Endodermal cell (in vitro differentiated cells): Measurements from ENCODE around the gene SERBP1. TPM values are rescaled to one million over a fixed set of nuclear protein-coding genes. Genes with fewer than 3 reads are reported as not detected.

ENCODE experiments used
- DNase-seq: peaks from one replicate; pipeline ENCODE4 v3.0.0-alpha.2; 2017
- H3K27ac ChIP-seq: 2 replicates; pipeline ENCODE4 v1.5.1; 2013; ENCODE audit warnings: mild to moderate bottlenecking, low read depth, low read length, moderate library complexity
- H3K27me3 ChIP-seq: 2 replicates; pipeline ENCODE4 v1.6.1; 2013; ENCODE audit warnings: mild to moderate bottlenecking, low read length, moderate library complexity; ENCODE audit not compliant: insufficient read depth, control insufficient read depth, poor library complexity, severe bottlenecking
- H3K36me3 ChIP-seq: 2 replicates; pipeline ENCODE4 v1.7.0; 2013; ENCODE audit warnings: mild to moderate bottlenecking, low read length, moderate library complexity; ENCODE audit not compliant: control insufficient read depth, insufficient read depth
- H3K4me1 ChIP-seq: one replicate; pipeline ENCODE4 v1.7.0; 2013; ENCODE audit warnings: low read length; ENCODE audit not compliant: control insufficient read depth, insufficient read depth
- H3K4me3 ChIP-seq: 2 replicates; pipeline ENCODE4 v1.5.1; 2013; ENCODE audit warnings: mild to moderate bottlenecking, low read length, moderate library complexity
- H3K9ac ChIP-seq: 2 replicates; pipeline ENCODE4 v1.6.1; 2013; ENCODE audit warnings: mild to moderate bottlenecking, low read length, moderate library complexity; ENCODE audit not compliant: poor library complexity, severe bottlenecking; ENCODE audit errors: extremely low read depth
- H3K9me3 ChIP-seq: 2 replicates; pipeline ENCODE4 v1.6.1; 2013; ENCODE audit warnings: mild to moderate bottlenecking, low read length, moderate library complexity; ENCODE audit not compliant: control insufficient read depth
- H3K27ac Mint-ChIP-seq: 2 replicates; pipeline ENCODE4 v1.8.0; 2020; ENCODE audit warnings: mixed read lengths
- H3K27me3 Mint-ChIP-seq: 2 replicates; pipeline ENCODE4 v1.8.0; 2021; ENCODE audit warnings: mild to moderate bottlenecking, mixed read lengths; ENCODE audit not compliant: insufficient read depth
- H3K36me3 Mint-ChIP-seq: 2 replicates; pipeline ENCODE4 v1.8.0; 2020; ENCODE audit warnings: low read depth, mixed read lengths
- H3K4me1 Mint-ChIP-seq: 2 replicates; pipeline ENCODE4 v1.8.0; 2020; ENCODE audit warnings: mixed read lengths
- H3K4me3 Mint-ChIP-seq: 2 replicates; pipeline ENCODE4 v1.8.0; 2020; ENCODE audit warnings: mild to moderate bottlenecking, moderate library complexity, mixed read lengths
- H3K9me3 Mint-ChIP-seq: 2 replicates; pipeline ENCODE4 v1.8.0; 2020; ENCODE audit warnings: mild to moderate bottlenecking, mixed read lengths
- whole genome bisulfite sequencing, 2 experiments: methylation state at CpG; one replicate each; pipeline versions ENCODE4 v1.1.5 to v1.1.7; 2013; ENCODE audit warnings: missing lambda C conversion rate in 2 of 2, mixed read lengths in 1 of 2; ENCODE audit not compliant: insufficient coverage in 1 of 2, insufficient read length in 1 of 2; 5-methylcytosine and 5-hydroxymethylcytosine counted together
- total RNA-seq, 2 donors: library from RNA; stranded (reverse); fragmentation: NEBNext Ultra II Directional in 1 of 2; extraction: Animal tissue kit (Norgen Biotek cat#: 25700) in 1 of 2; gene quantifications; 2 replicates in 1 of 2; 3 replicates in 1 of 2; pipeline ENCODE4 v1.2.1, GENCODE V29; 2021
- TF ChIP-seq, protein P1 (sequence below): fragments of 200-600 bp; sonication (generic); conservative IDR thresholded peaks from 2 replicates; pipeline ENCODE4 v1.5.0; 2021; ENCODE audit warnings: antibody characterized with exemption, mild to moderate bottlenecking

The SERBP1 gene
- total RNA-seq, 2 donors from 2014 or later, result 312 to 331 TPM

DNA sequence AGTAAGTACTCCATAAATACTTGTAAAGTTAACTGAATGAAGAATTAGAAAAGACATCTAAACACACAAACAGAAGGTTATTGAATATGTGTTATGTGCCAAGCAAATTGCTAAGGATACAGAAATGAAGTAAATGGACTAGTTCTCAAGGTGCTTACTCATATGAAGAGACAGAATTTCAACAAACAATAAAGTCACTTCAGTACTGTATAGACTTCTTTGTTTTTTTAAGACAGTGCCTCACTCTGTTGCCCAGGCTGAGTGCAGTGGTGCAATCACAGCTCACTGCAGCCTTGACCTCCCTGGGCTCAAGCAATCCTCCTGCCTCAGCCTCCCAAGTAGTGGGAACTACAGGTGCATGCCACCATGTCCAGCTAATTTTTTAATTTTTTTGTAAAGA lies 57.3 kb downstream of the SERBP1 start:
- Mint-ChIP-seq H3K36me3 (no peaks in the 10 kb centered on the region), H3K27me3 (no peaks in the 10 kb centered on the region)
- TF ChIP-seq, protein P1, sequence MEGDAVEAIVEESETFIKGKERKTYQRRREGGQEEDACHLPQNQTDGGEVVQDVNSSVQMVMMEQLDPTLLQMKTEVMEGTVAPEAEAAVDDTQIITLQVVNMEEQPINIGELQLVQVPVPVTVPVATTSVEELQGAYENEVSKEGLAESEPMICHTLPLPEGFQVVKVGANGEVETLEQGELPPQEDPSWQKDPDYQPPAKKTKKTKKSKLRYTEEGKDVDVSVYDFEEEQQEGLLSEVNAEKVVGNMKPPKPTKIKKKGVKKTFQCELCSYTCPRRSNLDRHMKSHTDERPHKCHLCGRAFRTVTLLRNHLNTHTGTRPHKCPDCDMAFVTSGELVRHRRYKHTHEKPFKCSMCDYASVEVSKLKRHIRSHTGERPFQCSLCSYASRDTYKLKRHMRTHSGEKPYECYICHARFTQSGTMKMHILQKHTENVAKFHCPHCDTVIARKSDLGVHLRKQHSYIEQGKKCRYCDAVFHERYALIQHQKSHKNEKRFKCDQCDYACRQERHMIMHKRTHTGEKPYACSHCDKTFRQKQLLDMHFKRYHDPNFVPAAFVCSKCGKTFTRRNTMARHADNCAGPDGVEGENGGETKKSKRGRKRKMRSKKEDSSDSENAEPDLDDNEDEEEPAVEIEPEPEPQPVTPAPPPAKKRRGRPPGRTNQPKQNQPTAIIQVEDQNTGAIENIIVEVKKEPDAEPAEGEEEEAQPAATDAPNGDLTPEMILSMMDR, result no peak

DNA sequence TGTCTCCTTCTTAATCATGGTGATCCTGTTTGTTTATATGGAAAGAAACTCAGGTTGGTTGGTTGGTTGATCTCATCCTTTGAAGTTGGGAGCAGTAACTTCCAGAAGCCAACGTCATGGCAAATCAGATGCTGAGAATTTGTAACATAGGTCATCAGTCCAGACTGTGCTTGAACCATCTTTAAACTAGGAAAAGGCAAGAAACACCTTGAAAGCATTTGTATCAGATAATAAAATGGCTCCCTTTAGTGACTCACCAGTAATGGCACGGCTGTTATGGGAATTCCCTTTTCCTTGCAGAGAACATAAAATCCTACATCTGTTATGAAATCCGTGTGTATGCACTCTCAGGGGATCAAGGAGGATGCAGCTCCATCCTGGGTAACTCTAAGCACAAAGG lies 58.1 kb downstream of the SERBP1 start:
- H3K27me3 ChIP-seq, result no peaks in the 10 kb centered on the region
- DNase-seq, result no peak
- Mint-ChIP-seq H3K4me1 (peaks cover 4% of the 10 kb centered on the region), H3K27ac (no peak overlapping the region), H3K27me3 (no peaks in the 10 kb centered on the region), H3K4me3 (no peak overlapping the region), H3K36me3 (no peaks in the 10 kb centered on the region), H3K9me3 (no peaks in the 10 kb centered on the region)
- H3K36me3 ChIP-seq, result no peaks in the 10 kb centered on the region
- WGBS, 2 experiments, result 89 to 92% methylated on average over 2 to 3 of the region's 3 CpGs
- no peaks in the 10 kb centered on the region for H3K4me1 ChIP-seq
- no peak overlapping the region for H3K4me3 ChIP-seq
- TF ChIP-seq, protein P1, result no peak
- H3K9me3 ChIP-seq, result no peaks in the 10 kb centered on the region
- H3K27ac ChIP-seq, result no peak overlapping the region
- no peak overlapping the region for H3K9ac ChIP-seq

More for the DNA sequence above, 57.3 kb downstream of the SERBP1 start:
- Histone ChIP-seq H3K4me3 (no peak overlapping the region), H3K36me3 (no peaks in the 10 kb centered on the region), H3K9me3 (no peaks in the 10 kb centered on the region), H3K27me3 (no peaks in the 10 kb centered on the region), H3K27ac (no peak overlapping the region), H3K9ac (no peak overlapping the region), H3K4me1 (no peaks in the 10 kb centered on the region)
- Mint-ChIP-seq H3K9me3 (no peaks in the 10 kb centered on the region), H3K4me3 (no peak overlapping the region), H3K27ac (no peak overlapping the region), H3K4me1 (peaks cover 4% of the 10 kb centered on the region)
- no peak for DNase-seq

DNA sequence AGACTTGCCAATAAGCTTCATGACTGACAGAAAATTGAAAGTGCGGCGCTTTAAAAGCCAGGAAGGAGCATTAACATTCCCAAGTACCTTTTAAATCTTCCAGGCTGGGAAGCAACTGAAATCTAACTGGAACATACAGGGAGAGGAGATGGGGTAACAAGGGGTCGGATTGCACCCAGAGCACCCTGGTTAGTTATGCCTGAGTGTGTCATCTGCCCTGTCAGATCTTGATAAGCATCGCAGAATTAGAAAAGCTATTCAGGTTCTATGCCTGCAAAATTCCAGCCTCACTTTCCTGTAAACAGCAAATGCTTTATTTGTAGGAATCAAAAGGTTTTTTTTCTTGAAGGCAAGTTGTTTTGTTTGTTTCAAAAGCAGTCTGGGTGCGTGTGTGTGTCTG lies 58.5 kb downstream of the SERBP1 start:
- no peaks in the 10 kb centered on the region for H3K9me3 ChIP-seq
- Mint-ChIP-seq H3K27ac (no peak overlapping the region), H3K27me3 (no peaks in the 10 kb centered on the region), H3K4me3 (no peak overlapping the region), H3K36me3 (no peaks in the 10 kb centered on the region), H3K9me3 (no peaks in the 10 kb centered on the region), H3K4me1 (peaks cover 4% of the 10 kb centered on the region)
- H3K27me3 ChIP-seq, result no peaks in the 10 kb centered on the region
- 77 to 100% methylated on average over 1 to 5 of the region's 5 CpGs for WGBS, 2 experiments
- no peaks in the 10 kb centered on the region for H3K4me1 ChIP-seq
- H3K27ac ChIP-seq, result no peak overlapping the region
- TF ChIP-seq, protein P1, result no peak
- no peak overlapping the region for H3K9ac ChIP-seq
- no peaks in the 10 kb centered on the region for H3K36me3 ChIP-seq
- no peak overlapping the region for H3K4me3 ChIP-seq
- no peak for DNase-seq
